GM18526 (cell line): ENCODE data around the gene TKTL2.

Experiments used
- POLR2A ChIP-seq: IDR thresholded peaks from 3 replicates; pipeline ENCODE4 v1.6.1; 2011; ENCODE audit not compliant: insufficient read length; ENCODE audit errors: extremely low read depth

The TKTL2 gene

DNA sequence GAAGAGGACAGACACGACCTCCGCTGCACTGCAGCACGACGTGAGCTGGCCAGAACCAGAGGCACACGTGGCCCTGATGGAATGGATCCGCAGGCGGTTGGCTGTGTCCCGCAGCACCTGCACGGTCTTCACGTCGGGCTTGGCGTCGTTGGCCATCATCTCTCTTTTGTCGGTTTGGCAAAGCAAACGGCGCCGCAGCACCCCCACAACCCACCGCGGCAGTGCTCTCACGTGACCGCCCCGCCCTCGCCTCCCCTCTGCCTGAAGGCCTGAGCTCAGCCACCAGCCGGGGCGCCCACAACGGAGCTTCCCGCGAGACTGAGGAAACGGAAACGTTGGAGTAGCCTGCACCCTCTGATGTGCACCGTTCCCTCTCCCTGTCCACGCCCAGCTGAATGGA lies at the start of gene TKTL2:
Gene TKTL2 (minus strand): TSS at position 179 of the 400 bp plus-strand sequence. CDS start 20 bp downstream, at position 159.
- no peak for TF ChIP-seq POLR2A

DNA sequence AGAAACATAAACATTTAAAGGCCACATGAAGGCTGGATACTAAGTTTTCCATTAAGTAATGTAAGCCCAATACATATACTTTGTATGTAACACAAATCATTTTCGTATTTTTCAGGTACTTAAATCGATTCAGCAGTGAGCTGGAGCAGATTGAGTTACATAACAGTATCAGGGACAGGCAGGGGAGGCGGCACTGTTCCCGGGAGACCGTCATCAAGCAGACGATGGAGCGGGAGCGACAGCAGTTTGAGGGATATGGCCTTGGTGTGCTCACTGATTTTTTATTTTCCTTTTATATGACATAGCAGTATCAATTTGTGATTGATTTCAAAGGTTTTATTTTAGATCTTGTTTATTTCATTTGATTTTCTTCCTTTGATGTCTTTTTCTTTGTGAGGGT lies 41.6 kb upstream of the TKTL2 start:
- TF ChIP-seq POLR2A, result no peak

GRCh38 chr4:163505374-163505773 lies 31.8 kb upstream of the TKTL2 start:
- no peak for TF ChIP-seq POLR2A

DNA sequence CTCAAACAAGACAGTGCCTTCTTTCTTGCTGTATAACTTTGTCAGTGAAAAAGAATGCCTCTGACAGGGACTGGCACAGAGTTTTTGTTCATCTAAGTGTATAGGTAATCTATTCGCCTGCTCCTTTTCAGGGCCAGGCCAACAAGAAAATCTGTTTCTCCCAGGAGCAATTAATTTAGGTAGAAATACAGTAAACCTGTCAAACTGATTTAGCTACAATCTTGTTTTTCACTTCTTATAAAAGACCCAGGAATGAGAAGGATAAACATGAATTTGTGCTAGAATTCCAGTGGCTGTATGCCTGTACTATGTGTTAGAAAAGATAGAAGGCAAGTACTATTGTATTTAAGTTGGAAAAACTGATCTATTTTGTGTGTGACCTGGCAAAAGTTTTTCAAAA lies 27.0 kb upstream of the TKTL2 start:
- no peak for TF ChIP-seq POLR2A

GRCh38 chr4:163495900-163496299 lies 22.3 kb upstream of the TKTL2 start:
- TF ChIP-seq POLR2A, result no peak

DNA sequence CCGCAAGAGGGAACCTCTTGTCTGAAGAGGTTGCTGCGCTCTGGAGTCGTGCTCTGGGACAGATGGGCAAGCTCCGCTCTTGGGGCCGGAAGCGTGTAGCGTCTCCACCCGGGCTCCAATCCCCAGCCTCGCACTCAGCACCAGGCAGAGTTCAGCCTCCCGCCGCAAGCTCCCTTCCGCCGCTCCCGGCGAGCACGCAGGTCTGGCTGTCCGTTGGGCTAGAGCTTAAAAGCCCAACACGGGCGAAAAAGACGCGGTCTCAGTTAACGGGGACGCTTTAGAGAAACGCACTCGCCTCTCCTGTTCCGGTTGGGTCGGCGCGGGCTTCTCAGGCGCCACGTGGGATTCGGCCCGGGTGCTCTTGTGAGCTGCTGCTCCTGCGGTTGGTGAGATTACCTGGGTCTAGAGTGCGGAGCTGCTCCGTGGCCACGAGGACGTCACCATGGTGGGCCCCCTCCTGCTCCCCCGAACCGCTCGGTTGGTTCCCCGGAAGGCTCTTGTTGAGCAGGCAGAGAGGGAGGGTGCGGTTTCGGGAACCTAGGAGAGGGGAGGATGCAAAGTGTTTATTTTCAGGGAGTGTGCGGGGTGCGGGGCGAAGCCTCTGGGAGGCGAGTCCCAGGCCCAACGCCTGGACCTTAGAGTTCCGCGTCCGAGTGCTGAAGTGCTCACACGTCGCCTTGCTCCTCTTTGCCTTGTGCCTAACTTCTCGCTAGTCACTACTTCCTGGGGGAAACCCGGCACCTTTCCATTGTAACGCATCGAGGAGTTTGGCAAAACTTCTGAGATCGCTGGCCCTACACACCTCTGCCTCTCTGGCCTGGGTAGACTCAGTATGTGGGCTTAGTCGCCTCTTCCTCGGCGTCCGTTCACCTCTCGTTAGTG lies 21.0 kb upstream of the TKTL2 start, which contains the start of gene TMA16:
Gene TMA16 (plus strand): TSS at position 331 of the 882 bp plus-strand sequence. CDS start 112 bp downstream, at position 443.
- peak; percentile 83 for TF ChIP-seq POLR2A

- no peak for TF ChIP-seq POLR2A
Observed at GRCh38 chr4:163493643-163494359, 20.2 kb upstream of the TKTL2 start.

- TF ChIP-seq POLR2A, result no peak
Observed at GRCh38 chr4:163492951-163493504, 19.5 kb upstream of the TKTL2 start.

GRCh38 chr4:163489929-163490328 lies 16.4 kb upstream of the TKTL2 start:
- no peak for TF ChIP-seq POLR2A

GRCh38 chr4:163486321-163486720 lies 12.8 kb upstream of the TKTL2 start:
- no peak for TF ChIP-seq POLR2A

DNA sequence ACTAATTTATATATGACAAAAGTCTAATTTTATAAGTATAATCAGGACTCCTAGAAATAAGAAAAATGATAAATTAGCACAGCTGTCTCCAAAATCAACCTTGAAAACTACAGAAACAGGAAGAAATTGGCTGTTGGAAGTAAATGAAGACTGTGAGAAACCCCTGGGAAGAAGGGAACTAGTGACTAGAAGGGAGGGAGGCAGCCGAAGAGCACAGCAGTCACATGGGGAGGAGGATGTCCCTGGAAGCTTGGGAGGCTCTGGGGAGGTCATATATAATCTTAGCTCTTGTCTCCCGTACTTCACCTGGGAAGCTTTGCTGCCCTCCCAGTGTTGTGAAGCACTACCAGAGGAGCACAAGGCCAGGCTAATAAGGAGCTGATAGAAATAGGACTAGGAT lies 12.0 kb upstream of the TKTL2 start:
- TF ChIP-seq POLR2A, result no peak

GRCh38 chr4:163484906-163485305 lies 11.4 kb upstream of the TKTL2 start:
- no peak for TF ChIP-seq POLR2A

DNA sequence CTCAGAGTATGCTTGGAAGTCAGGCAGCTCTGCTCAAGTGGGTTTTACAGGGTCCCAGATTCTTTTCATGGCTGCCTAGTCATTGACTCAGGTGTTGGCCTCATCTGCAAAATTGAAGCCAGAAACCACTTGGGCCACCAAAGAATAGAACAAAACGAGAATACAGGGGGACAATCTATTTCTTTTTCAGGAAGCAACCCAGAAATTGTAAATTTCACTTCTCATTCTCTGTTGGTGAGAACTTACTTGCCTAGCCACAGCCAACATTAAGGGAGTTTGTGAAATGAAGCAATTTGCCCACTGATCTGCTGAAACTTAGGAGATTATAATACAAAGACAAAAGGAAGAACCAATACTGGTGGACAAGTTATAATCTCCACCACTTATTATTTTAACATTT lies 8.6 kb upstream of the TKTL2 start:
- TF ChIP-seq POLR2A, result no peak

- TF ChIP-seq POLR2A, result no peak
Observed at GRCh38 chr4:163476761-163477438, 3.3 kb upstream of the TKTL2 start.

DNA sequence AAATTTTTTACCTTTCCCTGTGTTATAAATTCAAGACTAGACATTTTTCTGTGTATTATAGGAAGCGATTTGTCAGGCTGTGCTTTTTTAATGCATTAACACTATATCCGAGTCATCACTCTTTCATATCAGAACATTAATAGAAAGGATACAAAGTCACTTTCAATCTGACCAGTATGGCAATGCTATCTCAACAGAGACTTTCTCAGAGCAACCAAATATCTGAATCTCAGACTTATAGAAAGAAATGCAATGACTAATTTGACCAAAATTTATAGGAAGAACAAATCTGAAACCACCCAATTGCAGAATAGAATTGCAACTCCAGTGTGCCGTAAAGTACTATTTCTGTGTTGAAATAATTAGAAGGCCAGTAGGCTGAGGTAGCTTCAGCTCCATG lies 473 bp upstream of the TKTL2 start:
- TF ChIP-seq POLR2A, result no peak
